HG03460 (cell line): ENCODE measurements around the gene JAG2.

Experiments used
- ATAC-seq: cut with Tn5 transposase; IDR thresholded peaks from one replicate; pipeline ENCODE4 v1.9.1; 2021; ENCODE audit not compliant: unreplicated experiment

Gene JAG2

GRCh38 chr14:105095236-105095805 lies 73.3 kb downstream of the JAG2 start:
- ATAC-seq: no peak

GRCh38 chr14:105094193-105094907 lies 74.2 kb downstream of the JAG2 start:
- ATAC-seq: no peak

- ATAC-seq: peak; percentile 70
Observed at GRCh38 chr14:105093431-105094192, 75.0 kb downstream of the JAG2 start.

GRCh38 chr14:105093038-105093430 lies 75.5 kb downstream of the JAG2 start:
- ATAC-seq: peak; percentile 37

- no peak for ATAC-seq
Observed at GRCh38 chr14:105092171-105093037, 76.2 kb downstream of the JAG2 start.

- no peak for ATAC-seq
Observed at GRCh38 chr14:105091517-105092170, 76.9 kb downstream of the JAG2 start.

- no peak for ATAC-seq
Observed at GRCh38 chr14:105091054-105091516, 77.5 kb downstream of the JAG2 start.
